H9 (cell line): ENCODE results near the gene EIF3D. TPM values are rescaled to one million over a fixed set of nuclear protein-coding genes. Genes with fewer than 3 reads are reported as not detected.

Source experiments
- DNase-seq: peaks from one replicate; pipeline ENCODE4 v3.0.0-alpha.2; 2017
- H2AFZ ChIP-seq: one replicate; pipeline ENCODE4 v1.6.1; 2013; ENCODE audit warnings: mild to moderate bottlenecking, low read length, control low read depth, moderate library complexity
- H2AK5ac ChIP-seq: 2 replicates; pipeline ENCODE4 v1.6.1; 2013; ENCODE audit warnings: low read length, control low read depth, mixed read lengths; ENCODE audit not compliant: insufficient read length
- H2BK120ac ChIP-seq: one replicate; pipeline ENCODE4 v1.6.1; 2013; ENCODE audit warnings: low read depth, mild to moderate bottlenecking, low read length, control low read depth, inconsistent platforms; ENCODE audit not compliant: poor library complexity, severe bottlenecking
- H2BK12ac ChIP-seq: 2 replicates; pipeline ENCODE4 v1.6.1; 2013; ENCODE audit warnings: low read length, control low read depth, mixed read lengths, low read depth; ENCODE audit not compliant: insufficient read length
- H2BK15ac ChIP-seq: 2 replicates; pipeline ENCODE4 v1.6.1; 2013; ENCODE audit warnings: low read depth, low read length, control low read depth
- H2BK20ac ChIP-seq: one replicate; pipeline ENCODE4 v1.6.1; 2013; ENCODE audit warnings: low read depth, mild to moderate bottlenecking, low read length, control low read depth, inconsistent platforms; ENCODE audit not compliant: poor library complexity, severe bottlenecking
- H2BK5ac ChIP-seq: 2 replicates; pipeline ENCODE4 v1.6.1; 2013; ENCODE audit warnings: low read length, control low read depth, mixed read lengths; ENCODE audit not compliant: insufficient read length
- H3K14ac ChIP-seq: 2 replicates; pipeline ENCODE4 v1.6.1; 2013; ENCODE audit warnings: low read length, control low read depth; ENCODE audit not compliant: insufficient read depth
- H3K18ac ChIP-seq: 2 replicates; pipeline ENCODE4 v1.6.1; 2013; ENCODE audit warnings: low read depth, mild to moderate bottlenecking, mixed read lengths, low read length, control low read depth; ENCODE audit not compliant: insufficient read length
- H3K23ac ChIP-seq: 2 replicates; pipeline ENCODE4 v1.6.1; 2013; ENCODE audit warnings: low read length, control low read depth, mixed read lengths, low read depth; ENCODE audit not compliant: insufficient read length
- H3K23me2 ChIP-seq: 2 replicates; pipeline ENCODE4 v1.6.1; 2013; ENCODE audit warnings: low read depth, mild to moderate bottlenecking, mixed read lengths, low read length, control low read depth; ENCODE audit not compliant: insufficient read length, poor library complexity, severe bottlenecking
- H3K27ac ChIP-seq: 2 replicates; pipeline ENCODE4 v1.5.1; 2013; ENCODE audit warnings: low read length, control low read depth, mixed read lengths, low read depth; ENCODE audit not compliant: insufficient read length
- H3K27me3 ChIP-seq: 2 replicates; pipeline ENCODE4 v1.6.1; 2013; ENCODE audit warnings: low read length, control low read depth, inconsistent platforms; ENCODE audit not compliant: insufficient read depth
- H3K4ac ChIP-seq: 2 replicates; pipeline ENCODE4 v1.6.1; 2013; ENCODE audit warnings: low read depth, mild to moderate bottlenecking, control low read depth, inconsistent platforms, low read length, moderate library complexity
- H3K4me1 ChIP-seq: 2 replicates; pipeline ENCODE4 v1.6.1; 2013; ENCODE audit warnings: low read length, control low read depth, inconsistent platforms; ENCODE audit not compliant: insufficient read depth
- H3K4me2 ChIP-seq: 2 replicates; pipeline ENCODE4 v1.6.1; 2013; ENCODE audit warnings: low read length, control low read depth, mixed read lengths; ENCODE audit not compliant: insufficient read length, insufficient read depth
- H3K56ac ChIP-seq: 2 replicates; pipeline ENCODE4 v1.6.1; 2013; ENCODE audit warnings: low read depth, mild to moderate bottlenecking, mixed read lengths, low read length, control low read depth; ENCODE audit not compliant: insufficient read length
- H3K79me1 ChIP-seq: 2 replicates; pipeline ENCODE4 v1.6.1; 2013; ENCODE audit warnings: low read depth, mild to moderate bottlenecking, moderate library complexity, low read length, control low read depth, inconsistent platforms; ENCODE audit not compliant: insufficient read depth, poor library complexity, severe bottlenecking
- H3K79me2 ChIP-seq: 2 replicates; pipeline ENCODE4 v1.6.1; 2013; ENCODE audit warnings: low read length, control low read depth, inconsistent platforms; ENCODE audit not compliant: insufficient read depth
- H3K9ac ChIP-seq: 2 replicates; pipeline ENCODE4 v1.6.1; 2013; ENCODE audit warnings: low read length, control low read depth, mixed read lengths; ENCODE audit not compliant: insufficient read length; ENCODE audit errors: extremely low read depth
- H3K9me3 ChIP-seq: one replicate; pipeline ENCODE4 v1.6.1; 2013; ENCODE audit warnings: low read depth, low read length, inconsistent platforms; ENCODE audit not compliant: control insufficient read depth
- H3T11ph ChIP-seq: one replicate; pipeline ENCODE4 v1.6.1; 2013; ENCODE audit warnings: mild to moderate bottlenecking, low read length, control low read depth, inconsistent platforms
- H4K20me1 ChIP-seq: one replicate; pipeline ENCODE4 v1.6.1; 2013; ENCODE audit not compliant: control insufficient read depth, insufficient read length, insufficient read depth
- H4K5ac ChIP-seq: 2 replicates; pipeline ENCODE4 v1.6.1; 2013; ENCODE audit warnings: low read depth, mild to moderate bottlenecking, mixed read lengths, low read length, control low read depth; ENCODE audit not compliant: insufficient read length
- H4K8ac ChIP-seq: replicated peaks from 2 replicates; pipeline ENCODE4 v1.6.1; 2013; ENCODE audit warnings: low read length, control low read depth, mixed read lengths, low read depth; ENCODE audit not compliant: insufficient read length
- H4K91ac ChIP-seq: 2 replicates; pipeline ENCODE4 v1.6.1; 2013; ENCODE audit warnings: low read depth, mild to moderate bottlenecking, moderate library complexity, mixed read lengths, low read length, control low read depth; ENCODE audit not compliant: insufficient read length
- H3K27ac Mint-ChIP-seq, 3 experiments: 2 replicates in 2 of 3; 3 replicates in 1 of 3; pipeline ENCODE4 v1.8.0; 2020 to 2021; ENCODE audit warnings: mixed read lengths in 3 of 3, mild to moderate bottlenecking in 1 of 3, moderate library complexity in 1 of 3
- H3K27me3 Mint-ChIP-seq: 2 replicates; pipeline ENCODE4 v1.8.0; 2021; ENCODE audit warnings: low read depth, mild to moderate bottlenecking, moderate library complexity, mixed read lengths
- H3K36me3 Mint-ChIP-seq, 3 experiments: 2 replicates in 2 of 3; 3 replicates in 1 of 3; pipeline ENCODE4 v1.8.0; 2020 to 2021; ENCODE audit warnings: low read depth in 3 of 3, mixed read lengths in 3 of 3; ENCODE audit not compliant: insufficient read depth in 1 of 3
- H3K4me1 Mint-ChIP-seq, 2 experiments: 2 replicates each; pipeline ENCODE4 v1.8.0; 2020; ENCODE audit warnings: mixed read lengths in 2 of 2
- H3K4me3 Mint-ChIP-seq, 2 experiments: 2 replicates in 1 of 2; 3 replicates in 1 of 2; pipeline ENCODE4 v1.8.0; 2020 to 2021; ENCODE audit warnings: mild to moderate bottlenecking in 2 of 2, mixed read lengths in 2 of 2, moderate library complexity in 1 of 2
- H3K9me3 Mint-ChIP-seq, 2 experiments: 2 replicates in 1 of 2; 3 replicates in 1 of 2; pipeline ENCODE4 v1.8.0; 2020; ENCODE audit warnings: mild to moderate bottlenecking in 2 of 2, mixed read lengths in 2 of 2, moderate library complexity in 1 of 2
- WGBS: extraction: QIAGEN DNeasy Blood & Tissue Kit; methylation state at CpG from one replicate; pipeline ENCODE4 v1.1.7; 2013; ENCODE audit warnings: missing lambda C conversion rate, low lambda C conversion rate, mixed read lengths; ENCODE audit not compliant: insufficient read length; ENCODE audit errors: extremely low coverage; 5-methylcytosine and 5-hydroxymethylcytosine counted together
- total RNA-seq: library from RNA; stranded (reverse); gene quantifications from 2 replicates; pipeline ENCODE4 v1.2.1, GENCODE V29; 2021
- TF ChIP-seq, protein P1 (sequence below): fragments of 200-600 bp; sonication (generic); conservative IDR thresholded peaks from 3 replicates; pipeline ENCODE4 v1.8.0; 2021; ENCODE audit warnings: antibody characterized with exemption, mild to moderate bottlenecking

The EIF3D gene
- total RNA-seq, 1 experiment from 2014 or later = 198 TPM

DNA sequence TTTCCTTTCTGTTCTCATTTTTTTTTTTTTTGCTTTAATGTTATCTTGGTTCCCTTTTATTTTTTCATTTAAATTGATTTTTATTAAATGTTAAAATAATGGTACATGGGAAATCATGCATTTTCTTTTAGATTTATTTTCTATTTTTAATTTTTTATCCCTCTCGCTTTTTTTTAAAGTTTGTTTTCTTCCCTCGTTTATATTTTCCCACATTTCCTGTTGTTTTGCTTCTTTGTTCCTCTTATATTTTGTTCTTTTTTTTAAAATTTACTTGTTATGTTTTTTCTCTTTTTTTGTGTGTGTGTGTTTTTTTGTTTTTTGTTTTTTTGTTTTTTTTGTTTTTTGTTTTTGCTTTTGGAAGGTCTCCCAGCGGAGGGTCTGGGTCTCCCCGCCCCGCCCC, 34.9 kb upstream of the EIF3D start:
- no peak for DNase-seq
- Histone ChIP-seq H3K23ac (no peak overlapping the region), H3T11ph (no peak overlapping the region), H3K14ac (no peak overlapping the region), H2BK15ac (no peak overlapping the region), H3K27me3 (no peaks in the 10 kb centered on the region), H3K18ac (no peak overlapping the region), H4K5ac (no peak overlapping the region), H2BK5ac (no peak overlapping the region), H2BK12ac (no peak overlapping the region), H3K79me2 (no peaks in the 10 kb centered on the region), H4K91ac (no peak overlapping the region), H2BK120ac (no peak overlapping the region), H3K9ac (no peak overlapping the region), H2AFZ (no peak overlapping the region), H3K23me2 (no peaks in the 10 kb centered on the region), H3K56ac (no peak overlapping the region), H3K27ac (no peak overlapping the region), H3K4ac (no peak overlapping the region), H3K79me1 (no peaks in the 10 kb centered on the region), H3K9me3 (no peaks in the 10 kb centered on the region), H4K8ac (no peak overlapping the region), H3K4me1 (peaks cover 12% of the 10 kb centered on the region; the same call in 1 of the 2 replicates), H2BK20ac (no peak overlapping the region), H3K4me2 (no peak overlapping the region), H4K20me1 (no peaks in the 10 kb centered on the region), H2AK5ac (no peak overlapping the region)
- Mint-ChIP-seq H3K27me3 (peaks cover 15% of the 10 kb centered on the region), H3K27ac (no peak overlapping the region), H3K4me1 (peaks cover 21 to 39% of the 10 kb centered on the region in 2 experiments), H3K4me3 (no peak overlapping the region), H3K9me3 (no peaks in the 10 kb centered on the region), H3K36me3 (no peaks in the 10 kb centered on the region)
- TF ChIP-seq, protein P1, sequence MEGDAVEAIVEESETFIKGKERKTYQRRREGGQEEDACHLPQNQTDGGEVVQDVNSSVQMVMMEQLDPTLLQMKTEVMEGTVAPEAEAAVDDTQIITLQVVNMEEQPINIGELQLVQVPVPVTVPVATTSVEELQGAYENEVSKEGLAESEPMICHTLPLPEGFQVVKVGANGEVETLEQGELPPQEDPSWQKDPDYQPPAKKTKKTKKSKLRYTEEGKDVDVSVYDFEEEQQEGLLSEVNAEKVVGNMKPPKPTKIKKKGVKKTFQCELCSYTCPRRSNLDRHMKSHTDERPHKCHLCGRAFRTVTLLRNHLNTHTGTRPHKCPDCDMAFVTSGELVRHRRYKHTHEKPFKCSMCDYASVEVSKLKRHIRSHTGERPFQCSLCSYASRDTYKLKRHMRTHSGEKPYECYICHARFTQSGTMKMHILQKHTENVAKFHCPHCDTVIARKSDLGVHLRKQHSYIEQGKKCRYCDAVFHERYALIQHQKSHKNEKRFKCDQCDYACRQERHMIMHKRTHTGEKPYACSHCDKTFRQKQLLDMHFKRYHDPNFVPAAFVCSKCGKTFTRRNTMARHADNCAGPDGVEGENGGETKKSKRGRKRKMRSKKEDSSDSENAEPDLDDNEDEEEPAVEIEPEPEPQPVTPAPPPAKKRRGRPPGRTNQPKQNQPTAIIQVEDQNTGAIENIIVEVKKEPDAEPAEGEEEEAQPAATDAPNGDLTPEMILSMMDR = no peak
- WGBS = 100% methylated on average over 2 of the region's 5 CpGs
